Esophagus muscularis mucosa (tissue), 3 donors: ENCODE measurements around the gene CAMKK2.

Experiments used
- CTCF ChIP-seq, 3 experiments: fragments of 200-600 bp in 2 of 3; fragments of 450-650 bp in 1 of 3; sonication (generic) in 2 of 3; IDR thresholded peaks; one replicate each; pipeline ENCODE4 v1.5.1; 2017 to 2019; ENCODE audit warnings: antibody characterized with exemption in 3 of 3, mild to moderate bottlenecking in 2 of 3, moderate library complexity in 1 of 3
- POLR2A ChIP-seq: fragments of 450-650 bp; IDR thresholded peaks from one replicate; pipeline ENCODE4 v1.6.1; 2017; ENCODE audit warnings: antibody characterized with exemption, moderate library complexity, mild to moderate bottlenecking, low read depth

DNA sequence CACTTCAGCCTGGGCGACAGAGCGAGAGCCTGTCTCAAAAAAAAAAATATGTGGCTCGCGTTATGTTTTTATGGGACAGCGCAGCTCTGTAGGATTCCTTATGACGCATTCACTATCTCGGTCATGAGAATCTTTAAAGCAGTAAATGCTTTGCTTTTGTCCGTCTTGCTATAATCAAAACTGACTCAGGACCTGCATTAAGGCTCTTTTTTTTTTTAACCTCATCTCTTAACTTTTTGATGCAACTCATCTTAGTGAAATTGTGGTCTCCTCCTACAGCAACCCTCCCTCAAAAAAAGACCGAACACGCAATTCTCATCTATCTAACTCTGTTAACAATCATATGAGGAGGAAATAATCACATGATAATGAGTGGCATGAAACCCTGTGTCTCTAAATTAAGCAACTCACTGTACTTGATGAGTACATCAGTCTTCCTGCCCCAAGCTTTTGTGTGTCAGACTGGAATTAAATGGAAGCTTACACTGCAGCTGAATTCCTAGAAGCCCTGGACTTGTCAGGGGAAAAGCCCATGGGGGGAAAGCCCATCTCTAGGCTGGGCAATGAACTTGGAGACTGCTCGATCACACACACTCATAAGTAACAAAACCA lies 82.2 kb downstream of the CAMKK2 start:
- no peak for TF ChIP-seq CTCF (IDR thresholded peaks at IDR 0.05)
- TF ChIP-seq POLR2A: no peak
